Measurements from ENCODE around the gene HOXA7.

GRCh38 chr7:27198871-27199801 is 42.7 kb upstream of the HOXA7 start:
- TF ChIP-seq CTCF (IDR thresholded peaks at IDR 0.05), result no peak
- peak; percentile 97 for TF ChIP-seq EZH2 (IDR thresholded peaks at IDR 0.05)
- peak; percentile 96 for TF ChIP-seq EZH2phosphoT487 (IDR thresholded peaks at IDR 0.05)

Measured in neural progenitor cell (in vitro differentiated cells).